HG02610 (cell line): Measurements from ENCODE around the gene RPS6KA6.

ENCODE experiments used
- ATAC-seq: cut with Tn5 transposase; IDR thresholded peaks from one replicate; pipeline ENCODE4 v1.9.1; 2021; ENCODE audit warnings: mild to moderate bottlenecking, moderate library complexity; ENCODE audit not compliant: unreplicated experiment

Gene RPS6KA6

GRCh38 chrX:84187533-84188319 lies at the start of gene RPS6KA6:
Gene RPS6KA6, minus strand, starts transcription at chrX:84188199. Its CDS starts 300 bp downstream, at chrX:84187899.
- peak; percentile 43 for ATAC-seq

DNA sequence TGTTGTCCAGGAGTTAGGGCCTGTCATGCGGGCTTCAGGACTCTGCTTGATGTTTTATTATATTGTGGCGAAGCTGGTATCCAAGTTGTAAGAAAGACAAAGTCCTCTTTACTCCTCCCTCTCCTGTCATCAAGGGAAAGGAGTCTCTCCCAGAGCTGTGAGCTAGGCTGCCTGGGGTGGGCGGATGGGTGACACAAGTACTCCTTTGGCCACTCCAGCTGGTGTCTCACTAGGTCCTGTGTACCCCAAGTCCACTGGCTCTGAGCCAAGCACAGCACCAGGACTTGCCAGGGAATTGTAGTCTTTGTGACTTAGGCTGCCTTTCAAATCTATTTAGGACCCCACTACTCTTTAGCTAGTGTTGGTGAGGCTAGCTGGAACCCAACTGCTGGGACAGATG lies 36.7 kb upstream of the RPS6KA6 start:
- no peak for ATAC-seq

DNA sequence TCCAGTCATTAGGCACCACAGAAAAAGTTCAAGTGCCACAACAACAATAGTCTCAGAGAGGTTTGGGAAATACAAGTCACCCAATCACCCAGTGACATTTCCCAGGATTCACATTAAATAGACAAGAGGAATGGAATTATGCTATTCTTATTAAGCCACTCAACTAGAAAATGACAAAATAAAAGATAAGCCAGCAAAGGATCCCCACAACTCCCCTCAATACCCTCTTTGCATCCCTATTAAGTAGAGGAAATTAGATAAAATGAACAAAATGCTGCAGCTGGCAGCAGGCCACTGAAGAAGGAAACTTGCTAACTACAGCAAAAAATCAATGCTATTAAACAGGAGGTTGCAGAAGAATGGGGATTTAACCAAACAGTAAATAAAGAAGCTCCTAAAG lies 35.3 kb upstream of the RPS6KA6 start:
- ATAC-seq: no peak

DNA sequence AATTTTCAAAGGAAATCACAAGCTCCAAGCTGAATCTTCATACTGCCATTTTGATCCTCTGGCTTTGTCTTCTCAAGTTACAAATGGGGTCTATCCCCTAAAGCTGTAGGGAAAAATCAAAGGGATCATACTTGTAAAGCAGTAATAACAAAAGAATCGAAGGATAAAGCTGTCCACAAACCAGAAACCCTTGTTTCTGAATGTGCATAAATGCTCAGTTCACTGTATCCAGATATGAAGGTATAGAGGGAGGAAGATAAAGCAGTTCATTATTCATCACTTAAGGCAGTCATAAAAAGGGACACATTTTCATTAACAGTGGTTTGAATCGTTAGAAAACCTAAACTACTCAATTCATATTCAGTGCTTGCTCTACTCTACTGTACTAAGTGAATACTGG lies 33.2 kb upstream of the RPS6KA6 start:
- no peak for ATAC-seq

- no peak for ATAC-seq
Observed at GRCh38 chrX:84219551-84219950, 31.6 kb upstream of the RPS6KA6 start.

GRCh38 chrX:84218726-84219125 lies 30.7 kb upstream of the RPS6KA6 start:
- no peak for ATAC-seq

- ATAC-seq: no peak
Observed at GRCh38 chrX:84216881-84217280, 28.9 kb upstream of the RPS6KA6 start.

GRCh38 chrX:84216406-84216805 lies 28.4 kb upstream of the RPS6KA6 start:
- ATAC-seq: no peak

DNA sequence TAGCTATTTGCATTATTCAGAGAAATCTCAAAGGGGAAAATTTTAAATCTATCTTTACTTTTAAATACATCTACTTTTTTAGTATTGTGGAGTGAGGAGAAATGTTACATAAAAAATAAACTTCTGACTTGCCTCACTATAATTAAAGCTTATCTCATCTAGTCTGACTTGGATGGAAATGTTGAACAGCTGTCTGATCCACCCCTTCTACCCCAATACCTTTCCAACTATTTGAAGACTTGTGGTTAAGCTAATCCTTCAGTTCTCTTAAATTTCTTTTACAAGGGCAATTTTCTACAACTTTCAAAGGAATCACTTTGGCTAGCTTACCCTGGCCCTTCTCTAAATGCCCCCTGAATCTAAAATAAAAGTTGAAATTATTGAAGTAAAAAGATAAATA lies 17.3 kb upstream of the RPS6KA6 start:
- ATAC-seq: no peak

DNA sequence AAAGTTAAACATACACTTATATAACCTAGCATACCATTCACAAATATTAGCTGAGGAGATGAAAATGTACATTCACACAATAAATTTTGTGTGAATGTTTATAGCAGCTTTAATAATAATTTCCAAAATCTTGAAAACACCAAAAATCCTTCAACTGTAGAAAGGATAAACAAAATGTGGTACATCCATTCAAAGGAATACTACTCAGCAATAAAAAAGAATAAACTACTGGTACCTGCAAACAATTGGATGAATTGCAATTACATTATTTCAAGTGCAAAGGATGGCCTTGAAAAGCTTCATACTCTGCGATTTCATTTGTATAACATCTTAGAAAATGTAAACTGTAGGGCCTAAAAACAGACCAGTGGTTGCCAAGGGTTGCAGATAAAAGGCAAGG lies 11.7 kb upstream of the RPS6KA6 start:
- no peak for ATAC-seq

- ATAC-seq: no peak
Observed at GRCh38 chrX:84197550-84197949, 9.6 kb upstream of the RPS6KA6 start.

DNA sequence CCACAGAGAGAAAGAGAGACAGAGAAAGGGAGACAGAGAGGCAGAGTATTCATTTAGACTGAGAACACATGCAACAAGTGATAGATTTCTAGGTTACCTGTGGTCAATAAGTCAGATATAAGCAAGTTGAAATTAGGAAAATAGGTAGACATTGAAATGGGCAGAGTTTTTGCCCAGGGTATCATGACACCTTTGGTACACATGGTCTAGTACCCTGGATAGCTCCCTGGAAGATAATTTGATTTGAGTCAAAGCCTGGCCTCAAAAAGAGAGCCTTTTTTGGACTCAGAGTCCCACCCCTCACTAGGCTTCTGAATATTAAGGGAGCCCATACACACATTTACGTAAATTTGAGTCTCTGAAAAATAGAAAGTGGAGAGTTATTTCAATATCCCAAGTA lies 4.0 kb upstream of the RPS6KA6 start:
- no peak for ATAC-seq

GRCh38 chrX:84189125-84189524 lies 1.1 kb upstream of the RPS6KA6 start:
- no peak for ATAC-seq

- no peak for ATAC-seq
Observed at GRCh38 chrX:84188320-84188834, 378 bp upstream of the RPS6KA6 start.

DNA sequence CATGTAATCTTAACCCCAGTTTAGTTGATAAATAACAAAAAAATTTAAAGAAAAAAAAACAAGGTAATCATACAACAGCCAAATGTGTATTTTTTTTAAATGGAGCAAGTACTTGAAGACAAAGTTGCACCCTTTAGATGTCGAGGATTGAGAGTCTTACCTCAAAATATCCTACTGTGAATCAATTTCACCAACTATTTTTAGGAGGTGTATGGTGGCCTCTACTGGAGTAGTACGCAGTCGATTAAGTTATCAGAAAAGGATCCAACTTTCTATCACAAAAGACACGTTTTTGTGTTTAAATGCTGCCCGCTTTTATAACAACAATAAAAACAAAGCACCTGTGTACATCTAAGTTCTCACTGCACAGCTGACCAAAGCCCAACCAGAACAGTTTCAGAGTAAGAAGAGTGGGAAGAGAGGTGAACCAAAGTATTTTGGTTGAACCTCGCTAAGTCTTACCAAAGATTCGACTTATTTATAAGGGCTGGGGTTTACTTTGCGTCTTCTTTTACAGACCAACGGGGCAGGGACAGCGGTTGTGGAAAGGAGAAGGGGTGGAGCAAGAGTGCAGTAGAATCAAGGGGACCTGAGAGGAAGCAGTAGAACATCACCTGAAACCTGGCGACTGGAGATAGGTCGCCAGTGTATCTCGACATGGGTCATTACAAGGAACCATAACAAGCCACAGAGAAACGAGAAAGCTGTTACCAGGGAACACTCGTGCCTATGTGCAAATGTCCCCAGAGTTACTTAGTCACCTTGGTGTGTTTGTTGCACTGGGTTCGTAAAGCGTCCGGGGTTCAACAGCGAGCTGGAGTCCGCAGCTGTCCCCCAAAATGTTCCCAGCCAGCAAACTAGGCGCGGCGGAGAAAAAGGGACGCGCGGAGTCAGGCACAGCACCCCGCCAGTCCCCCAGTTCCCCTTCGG lies 1.1 kb downstream of the RPS6KA6 start:
- ATAC-seq: no peak

GRCh38 chrX:84182516-84182915 lies 5.5 kb downstream of the RPS6KA6 start:
- no peak for ATAC-seq

- ATAC-seq: no peak
Observed at GRCh38 chrX:84175958-84176357, 12.0 kb downstream of the RPS6KA6 start.

DNA sequence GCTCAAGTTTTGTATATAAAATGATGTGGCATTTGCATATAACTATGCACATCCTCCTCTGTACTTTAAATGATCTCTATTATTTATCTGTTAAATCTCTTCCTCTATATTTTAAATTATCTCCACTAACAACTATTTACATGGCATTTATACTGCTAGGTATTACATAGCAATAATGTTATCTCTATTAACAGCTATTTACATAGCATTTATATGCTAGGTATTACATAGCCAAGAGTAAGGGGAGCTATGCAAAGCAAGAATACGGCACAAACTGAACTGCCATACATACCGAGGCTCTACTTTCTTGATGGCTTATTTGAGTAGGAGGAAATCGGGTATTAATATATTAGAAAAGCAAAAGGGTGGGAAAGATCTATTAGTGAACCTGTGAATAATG lies 12.7 kb downstream of the RPS6KA6 start:
- ATAC-seq: no peak

- ATAC-seq: no peak
Observed at GRCh38 chrX:84174348-84174747, 13.7 kb downstream of the RPS6KA6 start.

- ATAC-seq: no peak
Observed at GRCh38 chrX:84170931-84171330, 17.1 kb downstream of the RPS6KA6 start.

DNA sequence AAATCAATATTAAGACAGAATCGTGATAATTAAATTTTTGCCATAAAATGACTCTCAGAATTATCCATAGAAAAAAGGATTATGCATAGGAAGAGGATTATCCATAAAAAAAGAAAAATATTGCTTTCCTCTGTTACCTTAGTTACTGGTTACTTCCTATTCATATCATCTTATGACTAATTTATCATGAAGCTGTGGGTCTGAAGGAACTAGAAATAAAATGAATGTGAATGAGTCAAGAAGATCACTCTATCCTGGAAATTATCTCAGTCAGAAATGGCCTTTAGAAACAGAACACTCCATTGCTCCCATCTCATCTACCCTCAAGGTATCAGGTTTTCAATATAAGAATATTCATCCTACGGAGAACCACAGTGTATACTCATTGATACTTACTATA lies 19.4 kb downstream of the RPS6KA6 start:
- ATAC-seq: no peak

DNA sequence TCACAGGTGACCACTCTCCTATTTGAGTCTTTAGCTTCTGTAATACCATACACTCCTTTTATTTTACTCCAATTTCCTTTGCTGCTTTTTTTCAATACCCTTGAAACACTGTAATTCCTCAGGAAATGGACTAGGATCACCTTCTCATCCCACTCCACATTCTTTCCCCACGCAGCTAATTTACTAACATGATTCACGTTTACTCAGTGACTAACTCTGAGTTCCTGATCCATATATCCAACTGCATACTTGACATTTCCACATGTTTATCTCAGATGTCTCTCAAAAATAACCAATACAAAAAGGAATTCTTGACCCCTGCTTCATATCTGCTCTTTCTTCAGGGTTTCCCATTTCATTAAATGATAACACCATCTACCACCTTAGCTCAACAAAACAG lies 19.9 kb downstream of the RPS6KA6 start:
- ATAC-seq: no peak
